ENCODE results near the gene SCCPDH. TPM values are rescaled to one million over a fixed set of nuclear protein-coding genes. Genes with fewer than 3 reads are reported as not detected.
A peak's percentile ranks its signal among the peaks of the same experiment; 100 is the strongest.

The SCCPDH gene
- total and polyA plus RNA-seq, 2 of the 13 experiments (the other 11 are each of a cell fraction or from before 2014, with no cell fraction given) = 36.7 to 62.3 TPM

DNA sequence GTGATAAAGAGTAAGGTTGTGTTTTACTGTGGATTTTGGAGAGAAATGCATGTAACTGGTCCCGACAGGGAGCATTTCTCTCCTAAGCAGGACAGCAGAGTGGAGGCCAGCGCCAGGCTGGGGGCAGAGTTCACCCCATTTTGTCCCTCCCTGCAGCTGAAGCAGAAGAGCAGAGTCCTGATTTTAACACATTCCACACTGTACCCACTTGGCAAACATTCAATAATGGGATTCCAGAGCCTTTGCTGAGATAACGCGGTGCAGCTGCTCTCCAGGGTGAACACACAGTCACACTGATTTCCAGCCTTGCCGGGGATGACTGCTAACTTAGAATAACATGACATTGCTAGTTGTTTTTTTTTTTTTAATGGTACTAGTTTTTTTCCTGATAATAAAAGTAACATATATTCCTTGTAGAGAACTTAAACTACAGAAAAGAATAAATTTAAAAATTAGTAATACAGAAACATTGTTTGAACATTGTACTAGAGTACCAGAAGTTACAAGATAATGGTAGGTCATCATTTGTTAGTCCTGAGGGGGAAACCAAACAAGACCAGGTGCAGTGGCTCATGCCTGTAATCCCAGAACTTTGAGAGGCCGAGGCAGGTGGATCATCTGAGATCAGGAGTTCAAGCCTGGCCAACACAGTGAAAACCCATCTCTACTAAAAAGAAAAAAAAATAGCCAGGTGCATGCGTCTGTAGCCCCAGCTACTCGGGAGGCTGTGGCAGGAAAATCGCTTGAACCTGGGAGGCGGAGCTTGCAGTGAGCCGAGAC lies 77.2 kb downstream of the SCCPDH start (continued):
- TF ChIP-seq CEBPG (CRISPR knock-in tag; IDR thresholded peaks at IDR 0.05) (0 out of 2 replicates have a peak, but pooled peaks have one; percentile 17), ISL2 (CRISPR knock-in tag; IDR thresholded peaks at IDR 0.05) (peak; percentile 57; the same call in 1 of the 2 replicates), ZBTB39 (CRISPR knock-in tag; IDR thresholded peaks at IDR 0.05) (no peak), REST (IDR thresholded peaks at IDR 0.05; ENCODE audit: borderline replicate concordance in 1 of 2, low read depth in 1 of 2, low read length in 2 of 2) (0 out of 4 replicates have a peak, but pooled peaks of 1 of the 2 experiments have one; percentile 41), ZNF160 (CRISPR knock-in tag; IDR thresholded peaks at IDR 0.05) (no peak), FOXJ3 (CRISPR knock-in tag; IDR thresholded peaks at IDR 0.05; ENCODE audit: borderline replicate concordance) (0 out of 2 replicates have a peak, but pooled peaks have one; percentile 46), MLXIP (CRISPR knock-in tag; IDR thresholded peaks at IDR 0.05; ENCODE audit: borderline replicate concordance) (no peak), ZNF574 (CRISPR knock-in tag; IDR thresholded peaks at IDR 0.05) (peak; percentile 40; the same call in 1 of the 2 replicates), TARDBP (CRISPR knock-in tag; IDR thresholded peaks at IDR 0.05) (peak; percentile 61; the same call in 1 of the 2 replicates), AHR (CRISPR knock-in tag; IDR thresholded peaks at IDR 0.05) (no peak), THAP11 (CRISPR knock-in tag; IDR thresholded peaks at IDR 0.05) (no peak), NR2F2 (IDR thresholded peaks at IDR 0.05; ENCODE audit: borderline replicate concordance, low read depth) (no peak), ZNF629 (CRISPR knock-in tag; conservative IDR thresholded peaks at IDR 0.05) (peak; percentile 66), MLLT10 (CRISPR knock-in tag; IDR thresholded peaks at IDR 0.05) (no peak), NAIF1 (CRISPR knock-in tag; IDR thresholded peaks at IDR 0.05; ENCODE audit: borderline replicate concordance) (no peak)
- TF ChIP-seq, protein P1, sequence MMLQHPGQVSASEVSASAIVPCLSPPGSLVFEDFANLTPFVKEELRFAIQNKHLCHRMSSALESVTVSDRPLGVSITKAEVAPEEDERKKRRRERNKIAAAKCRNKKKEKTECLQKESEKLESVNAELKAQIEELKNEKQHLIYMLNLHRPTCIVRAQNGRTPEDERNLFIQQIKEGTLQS (CRISPR knock-in tag; IDR thresholded peaks at IDR 0.05) = no peak

Data from HepG2 (cell line).